HG03060 (cell line): Measurements from ENCODE around the gene SLC35F3.

ENCODE experiments used
- ATAC-seq: cut with Tn5 transposase; IDR thresholded peaks from one replicate; pipeline ENCODE4 v1.9.1; 2021; ENCODE audit warnings: low read depth, moderate number of reproducible peaks; ENCODE audit not compliant: unreplicated experiment

Gene SLC35F3

DNA sequence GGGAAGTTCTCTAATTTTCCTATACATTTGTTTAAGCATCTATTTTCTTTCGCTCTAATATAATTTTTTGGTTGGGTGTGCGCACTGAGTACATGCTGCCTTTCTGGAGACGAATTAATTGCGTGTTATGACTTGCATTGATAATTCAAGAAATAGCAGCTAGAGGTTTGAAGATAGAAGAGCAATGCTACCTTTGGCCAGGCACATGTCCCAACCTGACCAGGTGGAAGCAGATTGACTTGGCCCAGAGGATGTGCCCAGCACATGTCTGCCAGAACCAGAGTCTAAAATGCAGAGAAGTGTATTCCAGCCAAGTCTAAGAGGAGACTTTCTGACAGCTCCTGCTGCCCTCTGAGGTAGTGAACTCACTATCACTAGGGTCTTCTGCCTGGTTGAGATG lies 114.3 kb downstream of the SLC35F3 start:
- no peak for ATAC-seq

DNA sequence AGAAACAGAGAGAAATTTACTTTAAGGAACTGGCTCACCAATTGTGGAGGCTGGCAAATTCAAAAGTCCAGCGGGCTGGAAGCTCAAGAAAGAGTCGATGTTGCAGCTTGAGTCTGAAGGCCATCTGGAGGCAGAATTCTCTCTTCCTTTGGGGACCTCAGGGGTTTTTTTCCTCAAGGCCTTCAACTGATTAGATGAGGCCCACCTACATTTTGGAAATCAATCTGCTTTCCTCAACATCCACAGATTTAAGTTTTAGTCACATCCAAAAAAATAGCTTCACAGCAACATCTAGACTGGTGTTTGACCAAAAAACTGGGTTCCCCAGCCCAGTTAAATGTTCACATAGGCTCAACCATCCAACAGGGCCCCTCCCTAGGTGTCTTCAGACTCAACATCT lies 114.9 kb downstream of the SLC35F3 start:
- ATAC-seq = no peak

DNA sequence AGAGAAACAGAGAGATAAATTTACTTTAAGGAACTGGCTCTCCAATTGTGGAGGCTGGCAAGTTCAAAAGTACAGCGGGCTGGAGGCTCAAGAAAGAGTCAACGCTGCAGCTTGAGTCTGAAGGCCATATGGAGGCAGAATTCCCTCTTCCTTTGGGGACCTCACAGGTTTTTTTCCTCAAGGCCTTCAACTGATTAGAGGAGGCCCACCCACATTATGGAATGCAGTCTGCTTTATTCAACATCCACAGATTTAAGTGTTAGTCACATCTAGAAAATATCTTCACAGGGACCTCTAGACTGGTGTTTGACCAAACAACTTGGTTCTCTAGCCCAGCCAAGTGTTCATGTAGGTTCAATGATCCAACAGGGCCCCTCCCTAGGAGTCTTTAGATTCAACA lies 117.8 kb downstream of the SLC35F3 start:
- no peak for ATAC-seq

DNA sequence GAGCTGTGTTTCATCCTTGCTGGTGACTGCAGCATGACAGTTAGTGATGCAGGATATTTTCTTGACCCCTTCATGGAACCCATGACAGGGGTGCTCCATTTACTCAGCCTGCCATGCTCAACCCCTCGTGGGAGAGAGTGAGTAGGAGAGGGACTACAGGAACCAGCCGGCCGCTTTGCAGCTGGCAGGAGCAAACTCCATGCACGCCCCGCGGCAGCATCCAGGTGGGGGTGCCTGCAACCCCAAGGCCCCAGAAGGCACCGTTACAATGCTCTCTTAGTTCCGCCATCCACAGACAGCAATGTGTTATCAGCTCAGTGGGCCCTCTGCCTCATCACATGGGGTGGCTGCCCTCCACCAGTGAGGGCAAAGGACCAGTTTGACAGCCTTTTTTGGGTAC lies 135.1 kb downstream of the SLC35F3 start:
- no peak for ATAC-seq

DNA sequence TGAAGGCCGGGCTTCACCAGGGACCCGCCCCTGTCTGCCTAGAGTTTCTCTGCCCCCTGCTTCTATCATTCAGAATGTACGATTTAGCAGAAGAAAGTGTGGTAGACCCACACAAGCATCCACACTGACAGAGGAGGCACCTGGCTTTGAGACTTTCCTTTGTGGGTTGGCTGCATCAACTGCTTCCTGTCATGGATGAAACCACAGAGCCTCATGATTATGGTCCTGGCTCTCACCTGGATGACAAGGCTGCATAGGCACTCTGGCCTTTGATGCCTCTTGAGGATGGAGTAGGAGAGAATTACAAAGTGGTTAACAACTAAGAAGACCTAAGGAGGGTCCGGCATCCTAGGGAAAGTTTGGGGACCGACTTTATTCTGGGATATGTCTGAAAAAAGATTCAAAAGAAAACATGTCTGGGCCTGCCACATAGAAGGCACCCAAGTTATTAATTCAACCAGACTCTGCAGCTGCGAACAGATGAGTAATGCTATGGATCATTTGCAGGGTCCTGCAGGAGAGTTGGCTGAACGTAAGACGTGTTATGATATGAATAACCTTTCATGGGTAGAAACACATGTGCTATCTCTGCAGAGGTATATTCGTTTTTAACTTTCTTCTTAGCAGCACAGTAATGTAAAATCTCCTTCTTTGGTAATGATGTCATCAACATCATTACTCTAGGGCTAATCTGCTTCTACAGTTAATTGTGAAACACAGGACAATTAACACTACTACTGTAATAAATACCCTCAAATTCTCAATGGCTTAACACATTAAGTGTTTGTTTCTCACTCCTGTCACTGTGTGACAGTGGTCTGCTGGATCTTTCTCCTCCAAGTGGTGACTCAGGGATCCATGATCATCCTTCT lies 136.2 kb downstream of the SLC35F3 start:
- no peak for ATAC-seq

DNA sequence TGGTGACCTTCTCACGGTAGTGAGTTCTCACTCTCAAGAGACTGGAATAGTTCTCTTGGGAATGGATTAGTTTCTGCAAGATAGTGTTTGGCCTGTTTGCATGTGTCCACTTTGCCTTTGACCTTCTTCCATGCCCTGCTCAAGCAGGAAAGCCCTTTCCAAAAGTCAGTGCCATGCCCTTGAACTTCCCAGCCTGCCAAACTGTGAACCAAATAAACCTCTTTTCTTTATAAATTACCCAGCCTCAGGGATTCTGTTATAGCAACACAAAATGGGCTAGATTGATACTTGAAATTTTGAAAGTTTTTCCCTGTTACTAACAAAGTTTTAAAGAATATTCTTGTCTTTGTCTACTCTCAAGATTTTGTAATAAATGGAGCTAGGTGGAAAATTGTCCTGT lies 139.6 kb downstream of the SLC35F3 start:
- ATAC-seq = no peak

DNA sequence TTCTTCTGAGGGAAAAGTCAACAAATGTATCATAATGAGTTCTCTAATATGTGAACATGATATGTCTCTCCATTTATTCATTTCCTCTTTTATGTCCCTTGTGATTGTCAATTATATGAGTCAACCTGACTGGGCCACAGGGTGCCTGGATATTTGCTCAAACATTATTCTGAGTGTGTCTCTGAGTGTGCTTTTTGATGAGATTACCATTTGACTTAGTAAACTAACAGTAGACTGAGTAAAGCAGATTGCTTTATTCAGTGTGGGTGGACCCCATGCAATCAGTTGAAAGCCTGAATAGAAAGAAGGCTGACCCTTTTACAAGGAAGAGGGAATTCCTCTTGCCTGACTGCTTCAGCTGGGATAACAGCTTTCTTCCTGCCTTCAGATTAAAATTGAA lies 142.6 kb downstream of the SLC35F3 start:
- ATAC-seq = no peak

DNA sequence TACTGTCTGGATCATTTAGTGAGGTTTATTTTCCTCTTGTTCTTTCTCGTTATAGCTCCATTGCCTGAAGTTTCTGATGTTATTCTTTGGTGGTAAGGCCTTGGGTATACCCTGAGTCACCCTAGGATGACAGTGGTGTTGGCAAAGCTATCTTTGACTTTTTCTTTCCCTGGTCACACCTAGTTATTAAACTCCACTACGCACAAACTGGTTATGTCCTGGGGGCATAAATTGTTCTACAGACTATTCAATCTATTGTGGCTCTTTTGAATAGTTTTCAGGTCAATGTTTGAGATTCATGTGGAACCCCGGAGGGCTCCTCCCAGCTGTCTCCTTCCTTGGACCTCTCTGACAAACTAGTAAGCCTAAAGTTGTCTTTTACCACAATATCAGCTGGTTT lies 157.7 kb downstream of the SLC35F3 start:
- no peak for ATAC-seq

DNA sequence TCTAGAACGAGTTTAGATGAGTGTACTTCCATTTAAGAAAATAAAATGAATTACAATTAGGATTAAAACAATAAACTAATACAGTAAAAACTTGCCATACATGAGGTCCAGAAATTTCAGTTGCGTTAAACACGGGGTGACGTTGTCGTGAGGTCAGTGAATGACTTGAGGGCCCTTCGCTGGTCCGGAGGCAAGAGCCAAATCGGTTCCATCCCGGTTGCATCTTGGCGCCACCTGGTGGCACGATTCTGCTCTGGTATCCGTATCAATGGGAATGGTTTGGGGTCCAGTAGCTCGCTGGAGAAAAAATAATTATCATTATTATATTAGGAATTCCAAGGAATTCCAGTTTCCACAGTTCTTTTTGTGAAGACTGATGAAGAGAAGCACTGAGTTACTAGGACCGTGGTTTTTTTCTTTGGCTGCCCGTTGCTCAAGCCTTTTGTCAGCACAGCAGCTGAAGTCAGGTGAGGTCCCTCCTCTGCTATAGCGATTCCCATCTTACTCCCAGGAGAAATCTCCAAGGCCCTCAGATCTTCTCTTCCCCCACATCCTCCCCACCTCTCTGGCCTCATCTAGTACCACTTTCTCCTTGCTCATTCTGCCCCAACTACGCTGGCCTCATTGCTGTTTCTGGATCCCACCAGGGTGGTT lies 161.4 kb downstream of the SLC35F3 start:
- ATAC-seq = no peak

DNA sequence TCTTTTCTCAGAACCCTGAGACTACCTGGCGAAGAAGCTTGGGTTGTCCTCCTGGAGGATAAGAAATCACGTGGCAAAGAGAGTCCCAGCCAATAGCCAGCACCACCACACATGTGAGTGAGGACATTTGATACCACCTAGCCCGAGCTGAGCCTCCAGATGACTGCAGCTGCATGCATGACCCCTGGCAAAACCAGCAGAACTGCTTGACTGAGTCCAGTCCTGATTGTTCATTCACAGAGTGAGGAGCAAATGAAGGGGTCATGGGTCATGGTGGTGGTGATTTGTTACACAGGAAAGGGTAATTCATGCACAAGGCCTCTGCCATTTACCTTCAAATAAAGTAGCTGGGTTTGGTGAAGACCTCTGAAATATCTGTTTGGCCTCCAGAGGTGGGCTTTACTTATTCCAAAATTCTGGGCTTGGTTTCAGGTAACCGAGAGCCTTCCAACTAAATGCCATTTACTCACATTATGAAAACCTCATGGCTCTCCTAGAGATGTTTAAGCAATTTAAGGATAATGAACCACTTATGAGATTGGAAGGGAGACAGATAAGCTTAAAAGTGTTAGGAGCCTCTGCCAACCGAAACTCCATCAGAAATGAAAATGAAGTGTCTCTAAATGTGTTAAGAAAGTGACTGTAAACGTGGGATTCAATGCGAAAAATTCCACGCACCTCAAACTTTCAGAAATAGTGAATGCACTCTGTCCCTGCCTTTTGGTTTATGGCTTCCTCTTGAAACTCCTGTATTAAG lies 163.3 kb downstream of the SLC35F3 start:
- ATAC-seq = no peak

DNA sequence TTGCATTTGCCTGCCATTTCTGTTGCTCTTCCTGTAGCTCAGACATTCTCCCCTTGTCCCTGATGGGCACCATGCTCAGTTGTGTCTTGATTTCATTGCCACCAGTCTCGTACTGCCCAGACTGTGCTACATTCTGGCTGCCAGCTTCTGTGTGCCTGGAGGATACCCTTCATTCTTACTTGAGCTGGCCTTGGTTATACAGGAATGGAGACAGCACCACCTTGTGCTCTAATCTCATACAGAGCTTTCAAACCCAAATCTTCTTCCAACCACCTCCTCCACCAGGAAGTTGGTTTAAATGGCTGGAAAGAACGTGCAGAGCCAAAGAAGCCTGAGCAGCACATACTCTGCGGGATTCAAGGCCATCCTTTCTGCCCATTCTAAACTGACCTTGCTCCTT lies 165.3 kb downstream of the SLC35F3 start:
- no peak for ATAC-seq

DNA sequence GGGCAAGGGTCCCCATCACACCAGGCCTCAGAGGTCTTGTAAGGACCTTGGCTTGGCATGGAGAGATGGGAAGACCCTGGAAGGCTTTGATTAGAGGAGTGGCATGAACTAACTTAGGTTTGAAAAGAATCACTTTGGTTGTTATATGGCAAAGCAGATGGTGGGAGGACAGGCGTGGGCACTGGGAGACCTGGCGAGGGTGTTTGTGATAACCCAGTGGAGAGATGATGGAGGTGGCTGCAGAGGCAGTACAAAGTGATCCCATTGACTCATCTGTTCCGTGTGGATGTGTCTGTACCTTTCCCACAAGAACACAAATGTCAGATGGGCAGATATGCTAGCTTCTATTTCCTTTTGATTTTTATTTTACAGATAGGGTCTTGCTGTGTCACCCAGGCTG lies 168.3 kb downstream of the SLC35F3 start:
- ATAC-seq = no peak

DNA sequence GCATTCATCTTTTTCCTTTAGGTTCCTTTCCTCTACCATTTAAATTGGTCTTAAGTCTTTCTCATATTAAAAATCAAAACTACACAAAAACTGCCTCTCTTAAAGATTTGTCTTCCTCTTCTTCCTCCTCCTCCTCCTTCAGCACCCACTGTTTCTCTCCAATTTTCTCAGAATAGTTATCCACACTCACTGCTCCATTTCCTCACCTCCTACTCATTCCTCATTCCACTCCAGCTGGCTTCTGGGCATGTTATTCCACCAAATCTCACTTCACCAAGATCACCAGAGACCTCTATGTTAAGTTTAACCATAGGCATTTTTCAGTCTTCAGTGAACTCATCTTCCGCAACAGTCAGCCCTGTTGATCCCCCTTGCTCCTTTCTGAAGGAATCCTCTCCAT lies 173.7 kb downstream of the SLC35F3 start:
- ATAC-seq = no peak

DNA sequence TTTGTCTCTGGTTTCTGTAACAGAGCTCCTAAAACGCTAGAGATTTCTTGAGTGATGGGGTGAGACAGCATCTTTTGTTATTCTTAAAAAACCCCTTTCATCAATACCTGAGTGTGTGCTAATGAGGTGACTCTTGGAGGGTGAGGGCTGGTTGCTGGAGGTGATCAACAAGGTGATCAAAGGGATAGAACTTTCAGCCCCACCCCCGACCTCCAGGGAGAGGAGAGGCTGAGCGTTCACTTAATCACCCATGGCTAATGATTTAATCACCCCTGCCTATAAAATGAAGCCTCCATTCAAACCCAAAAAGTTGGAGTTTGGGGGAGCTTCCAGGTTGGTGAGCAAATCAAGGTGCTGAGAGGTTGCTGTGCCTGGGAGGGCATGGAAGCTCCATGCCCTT lies 175.4 kb downstream of the SLC35F3 start:
- no peak for ATAC-seq

DNA sequence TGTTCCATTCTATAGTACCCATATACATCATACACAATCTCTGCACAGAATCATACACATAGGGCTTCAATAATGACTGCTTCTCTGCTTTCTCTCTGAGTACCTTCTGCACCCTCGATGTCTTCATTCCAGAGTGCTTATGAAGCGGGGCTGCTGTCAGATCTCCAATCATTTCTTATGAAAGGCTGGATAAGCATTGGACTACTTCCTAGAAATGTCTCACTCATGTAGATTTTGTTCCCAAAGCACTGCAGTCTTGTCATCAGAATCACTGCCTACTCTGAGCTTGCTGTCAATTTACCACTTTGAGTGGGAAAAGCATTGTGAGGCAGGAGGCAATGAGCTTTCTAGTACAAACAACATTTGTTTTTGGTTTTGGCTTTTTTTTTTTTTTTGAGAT lies 179.0 kb downstream of the SLC35F3 start:
- ATAC-seq = no peak

DNA sequence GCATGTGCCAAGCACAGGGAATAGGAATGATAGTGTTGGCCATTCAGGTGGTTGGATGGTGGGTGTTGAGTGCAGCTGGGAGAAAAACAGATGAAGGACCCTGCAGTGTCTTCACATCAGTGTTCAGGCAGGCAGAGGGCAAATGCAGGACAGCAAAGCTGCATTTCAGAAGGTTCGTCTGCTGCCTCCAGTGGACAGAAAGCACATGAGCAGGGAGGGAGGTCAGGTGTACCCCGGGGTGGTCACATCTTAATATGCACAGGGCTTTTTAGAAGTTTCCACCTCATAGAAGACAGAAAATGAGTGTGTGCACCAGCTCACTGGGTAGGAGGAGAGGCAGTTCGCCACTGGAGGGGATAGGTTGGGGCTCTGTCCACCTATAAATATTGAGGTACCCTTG lies 184.9 kb downstream of the SLC35F3 start:
- no peak for ATAC-seq

DNA sequence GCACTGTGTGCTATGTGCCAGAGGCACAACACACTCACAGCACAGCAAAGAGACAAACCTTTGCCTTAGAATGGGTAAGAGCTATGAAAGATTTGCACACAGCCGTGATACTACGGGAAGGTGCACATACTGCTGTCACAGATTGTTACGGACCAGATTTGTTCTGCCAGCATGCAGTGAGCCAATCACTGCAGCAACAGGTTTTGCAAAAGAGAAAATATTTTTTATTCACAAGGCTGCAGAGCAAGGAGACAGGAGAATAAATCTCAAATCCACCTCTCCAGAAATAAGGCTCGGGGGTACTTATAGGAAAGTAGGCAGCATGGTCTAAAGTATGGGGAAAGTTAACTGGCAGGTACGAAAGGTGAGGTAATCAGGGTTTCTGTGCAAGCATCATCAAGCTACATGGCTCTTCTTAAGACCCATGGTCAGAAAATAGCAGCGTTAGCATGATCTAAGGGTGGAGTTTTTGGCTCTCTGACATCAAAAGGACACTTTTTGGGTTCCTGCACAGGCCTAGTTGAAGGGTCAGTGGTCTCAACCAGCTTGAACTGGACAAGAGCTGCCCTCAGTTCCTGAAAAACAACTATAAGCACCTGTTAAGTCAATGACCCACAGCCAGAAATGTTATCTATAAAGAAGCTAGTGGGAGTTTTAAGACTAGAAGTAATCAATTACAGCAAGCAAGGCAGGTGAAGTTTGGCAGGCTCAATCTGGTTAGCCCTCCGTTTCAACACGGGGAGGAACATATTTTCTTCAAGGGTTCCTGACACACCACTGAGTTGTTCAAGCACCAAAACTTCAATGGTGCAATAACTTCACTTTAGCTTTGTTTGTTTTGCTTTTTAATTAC lies 186.0 kb downstream of the SLC35F3 start:
- ATAC-seq = no peak

DNA sequence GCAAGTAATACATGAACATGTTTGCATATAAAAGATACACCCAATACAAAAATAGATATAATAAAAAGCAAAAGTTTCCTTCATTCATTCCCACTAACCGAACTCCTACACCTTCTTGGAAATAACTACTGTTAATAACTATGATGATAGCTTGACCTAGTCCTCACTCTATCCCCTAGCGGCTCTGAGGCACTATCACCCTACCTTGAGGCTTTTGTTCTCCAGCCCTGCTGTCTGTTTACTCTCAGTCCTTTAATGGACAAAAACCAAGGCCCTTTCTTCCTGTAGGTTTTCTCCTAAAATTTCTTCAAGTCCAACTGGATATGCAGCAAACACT lies 186.6 kb downstream of the SLC35F3 start:
- ATAC-seq = no peak

DNA sequence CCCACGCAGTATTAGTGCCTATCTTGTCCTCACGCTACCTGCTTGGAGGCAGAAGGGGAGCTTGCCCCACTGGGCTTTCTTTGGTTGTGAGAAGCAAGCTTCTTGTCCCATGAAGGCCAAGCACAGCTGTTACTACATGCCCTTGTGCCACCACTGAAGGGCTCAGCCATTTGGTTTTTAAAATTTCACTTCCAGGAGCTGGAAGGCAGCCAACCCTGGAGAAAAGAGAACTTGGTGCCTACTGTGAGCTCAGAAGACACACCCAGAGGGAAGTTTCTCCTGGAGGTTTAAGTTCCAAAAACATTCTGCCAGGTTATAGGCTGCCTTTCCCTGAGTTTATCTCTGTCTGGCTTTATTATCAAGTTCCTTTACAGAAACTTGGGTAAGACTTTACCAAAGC lies 187.4 kb downstream of the SLC35F3 start:
- ATAC-seq = no peak

DNA sequence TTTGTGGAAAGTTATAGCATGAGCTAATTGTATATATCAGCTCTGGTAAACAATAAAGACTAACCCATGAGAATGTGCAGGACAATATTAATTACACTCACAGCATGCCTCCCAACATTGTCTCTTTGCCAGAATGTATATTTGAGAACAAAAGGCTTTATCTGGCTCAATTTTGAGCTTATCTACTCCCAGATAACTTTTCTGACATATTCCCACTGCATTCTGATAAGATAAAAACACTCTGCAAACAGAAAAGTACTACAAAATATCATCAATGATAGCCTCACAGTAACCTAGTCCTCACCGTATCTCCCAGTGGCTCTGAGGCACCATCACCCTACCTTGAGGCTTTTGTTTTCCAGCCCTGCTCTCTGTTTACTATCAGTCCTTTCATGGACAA lies 188.6 kb downstream of the SLC35F3 start:
- no peak for ATAC-seq

DNA sequence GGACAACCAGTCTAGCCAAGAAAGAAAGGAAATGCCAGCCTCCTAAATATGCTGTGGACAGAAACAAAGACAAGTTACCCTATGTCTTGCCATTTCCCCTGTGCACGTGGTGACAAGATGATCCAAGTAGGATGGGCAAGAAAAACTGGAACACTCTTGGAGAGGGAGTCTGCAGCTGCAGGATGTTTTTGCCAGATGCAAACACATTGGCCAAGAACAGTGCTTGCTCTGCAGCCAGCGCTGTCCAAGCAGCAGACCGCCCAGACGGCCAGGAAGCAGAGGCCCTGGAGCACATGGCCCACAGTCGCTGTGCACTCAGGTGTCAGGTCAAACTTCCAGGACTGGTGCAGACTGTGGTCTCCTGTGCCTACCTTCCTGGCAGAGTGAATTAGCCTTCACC lies 189.3 kb downstream of the SLC35F3 start:
- ATAC-seq = no peak
